ENCODE data around the gene SPTBN4.

- no peak for TF ChIP-seq CTCF (IDR thresholded peaks at IDR 0.05)
- TF ChIP-seq POLR2AphosphoS5 (IDR thresholded peaks at IDR 0.05): no peak
These were observed 42.9 kb upstream of the SPTBN4 start for GRCh38 chr19:40423938-40424337.
